Endothelial cell of umbilical vein (primary cell): ENCODE results near the gene NDUFV1. TPM values are rescaled to one million over a fixed set of nuclear protein-coding genes. Genes with fewer than 3 reads are reported as not detected.

Experiments
- BruUV-seq: library from RNA; stranded (reverse); fragments of 400-500 nt; replicated peaks from 2 replicates; lab custom pipeline; 2021; lab: Mats Ljungman, UMichigan
- CTCF ChIA-PET: fragments of 300-600, 350-600 bp; sonication (Branson Sonifier 250); formaldehyde crosslinking; loops from one replicate; lab custom pipeline; 2021; ENCODE audit warnings: antibody characterized with exemption, inconsistent platforms; lab: Charles Lee
- POLR2A ChIA-PET: fragments of 300-600, 350-600 bp; sonication (Branson Sonifier 250); formaldehyde crosslinking; loops from one replicate; lab custom pipeline; 2021; ENCODE audit warnings: antibody characterized with exemption, inconsistent platforms; lab: Charles Lee
- DNase-seq: peaks from one replicate; pipeline ENCODE4 v3.0.0-alpha.2; 2011; ENCODE audit warnings: low read depth, low spot score
- FAIRE-seq: peaks from 2 replicates; lab custom pipeline; 2011; peaks lifted over from hg19 to GRCh38; lab: Jason Lieb, UNC
- H2AFZ ChIP-seq: 2 replicates; pipeline ENCODE4 v1.6.0; 2012; ENCODE audit warnings: low read depth, low read length, control low read depth, inconsistent platforms
- H3K27ac ChIP-seq: 2 replicates; pipeline ENCODE4 v1.5.1; 2011; ENCODE audit warnings: low read depth, mild to moderate bottlenecking, control low read depth, low read length, moderate library complexity; ENCODE audit not compliant: insufficient read depth
- H3K27me3 ChIP-seq, 2 experiments: 2 replicates each; pipeline versions ENCODE4 v1.6.0 to v1.6.1; 2011; ENCODE audit warnings: low read length in 2 of 2, mixed read lengths in 1 of 2; ENCODE audit not compliant: control insufficient read depth in 2 of 2, insufficient read depth in 2 of 2
- H3K36me3 ChIP-seq, 2 experiments: 2 replicates in 1 of 2; 3 replicates in 1 of 2; pipeline ENCODE4 v1.5.1; 2011; ENCODE audit warnings: low read length in 2 of 2, mild to moderate bottlenecking in 1 of 2, moderate library complexity in 1 of 2; ENCODE audit not compliant: control insufficient read depth in 2 of 2, insufficient read depth in 2 of 2; ENCODE audit errors: extremely low read depth in 1 of 2
- H3K4me1 ChIP-seq: 3 replicates; pipeline ENCODE4 v1.5.1; 2011; ENCODE audit warnings: mild to moderate bottlenecking, low read length; ENCODE audit not compliant: control insufficient read depth, insufficient read depth; ENCODE audit errors: extremely low read depth
- H3K4me2 ChIP-seq: 2 replicates; pipeline ENCODE4 v1.6.1; 2011; ENCODE audit warnings: low read length, control low read depth, mixed read lengths; ENCODE audit not compliant: insufficient read depth
- H3K4me3 ChIP-seq, 3 experiments: fragments of 200-600 bp in 1 of 3; sonication (generic), shearing (Covaris generic) in 1 of 3; replicated peaks in 1 of 3; 2 replicates each; pipeline ENCODE4 v1.5.1; 2011 to 2016; ENCODE audit warnings: control low read depth in 3 of 3, low read length in 3 of 3, mild to moderate bottlenecking in 2 of 3, inconsistent platforms in 1 of 3, low read depth in 1 of 3, moderate library complexity in 1 of 3; ENCODE audit not compliant: insufficient read depth in 1 of 3
- H3K79me2 ChIP-seq: 2 replicates; pipeline ENCODE4 v1.6.0; 2012; ENCODE audit warnings: low read length, inconsistent platforms; ENCODE audit not compliant: control insufficient read depth, insufficient read depth
- H3K9ac ChIP-seq: replicated peaks from 2 replicates; pipeline ENCODE3; 2011; ENCODE audit warnings: low read length, control low read depth; ENCODE audit not compliant: insufficient read depth; ENCODE audit errors: extremely low read depth
- H3K9me1 ChIP-seq: replicated peaks from 3 replicates; pipeline ENCODE4 v1.6.0; 2011; ENCODE audit warnings: mild to moderate bottlenecking, low read length; ENCODE audit not compliant: control insufficient read depth, insufficient read depth; ENCODE audit errors: extremely low read depth
- H3K9me3 ChIP-seq: replicated peaks from 2 replicates; pipeline ENCODE4 v1.5.1; 2012; ENCODE audit warnings: low read length, inconsistent platforms; ENCODE audit not compliant: control insufficient read depth, insufficient read depth
- H4K20me1 ChIP-seq: replicated peaks from 2 replicates; pipeline ENCODE3; 2011; ENCODE audit warnings: mild to moderate bottlenecking, low read length; ENCODE audit not compliant: control insufficient read depth, insufficient read depth; ENCODE audit errors: extremely low read depth
- CTCF ChIP-seq, 2 donors: IDR thresholded peaks; 1 replicate in 1 of 2; 2 replicates in 1 of 2; pipeline ENCODE4 v1.5.1; 2011; ENCODE audit warnings: low read length in 2 of 2, mild to moderate bottlenecking in 2 of 2, moderate library complexity in 2 of 2, control low read depth in 1 of 2, inconsistent platforms in 1 of 2, low read depth in 1 of 2; ENCODE audit not compliant: insufficient read depth in 1 of 2; ENCODE audit errors: extremely low read depth in 1 of 2
- EZH2 ChIP-seq: IDR thresholded peaks from 2 replicates; pipeline ENCODE4 v1.6.1; 2012; ENCODE audit warnings: borderline replicate concordance, low read depth, mild to moderate bottlenecking, moderate library complexity, low read length, inconsistent platforms; ENCODE audit not compliant: severe bottlenecking
- FOS ChIP-seq: IDR thresholded peaks from 2 replicates; pipeline ENCODE4 v1.6.1; 2011; ENCODE audit warnings: mild to moderate bottlenecking, low read length, moderate library complexity, borderline replicate concordance; ENCODE audit not compliant: insufficient read depth
- GATA2 ChIP-seq: IDR thresholded peaks from 2 replicates; pipeline ENCODE4 v1.7.0; 2011; ENCODE audit warnings: low read depth, mild to moderate bottlenecking, moderate library complexity, mixed read lengths, low read length; ENCODE audit not compliant: insufficient read length, insufficient read depth
- JUN ChIP-seq: IDR thresholded peaks from 2 replicates; pipeline ENCODE4 v1.6.1; 2011; ENCODE audit warnings: borderline replicate concordance, low read depth; ENCODE audit not compliant: insufficient read length, insufficient read depth
- MAX ChIP-seq: IDR thresholded peaks from 2 replicates; pipeline ENCODE4 v1.6.1; 2011; ENCODE audit not compliant: insufficient read depth, insufficient read length
- MYC ChIP-seq: IDR thresholded peaks from one replicate; pipeline ENCODE4 v1.6.1; 2011; ENCODE audit warnings: mild to moderate bottlenecking, low read depth, low read length
- POLR2AphosphoS5 ChIP-seq: IDR thresholded peaks from 2 replicates; pipeline ENCODE4 v1.6.1; 2012; ENCODE audit warnings: low read depth, mild to moderate bottlenecking, control low read depth, low read length, moderate library complexity; ENCODE audit not compliant: insufficient read depth
- dilution Hi-C: fragments of 300-500 bp; cut with MboI; formaldehyde crosslinking; loops from one replicate; pipeline ENCODE4 v1.15.0; 2019; ENCODE audit warnings: low sequenced_read_pairs; ENCODE audit not compliant: extremely low pct_ligation_motif_present
- intact Hi-C: fragments of 100-400 bp; cut with micrococcal nuclease; formaldehyde crosslinking; loops from one replicate; pipeline ENCODE4 v1.10.0; 2022
- polyA plus RNA-seq, 4 experiments: library from polyadenylated mRNA; depleted of rRNA in 3 of 4; stranded (reverse) in 3 of 4; unstranded in 1 of 4; fragments of >200 nt; gene quantifications; 2 replicates each; pipeline versions ENCODE4 v1.2.1 to v1.2.3, GENCODE V29; 2011 to 2012; ENCODE audit warnings: missing spikeins in 1 of 4
- total RNA-seq: library from RNA; stranded (reverse); gene quantifications from 2 replicates; pipeline ENCODE4 v1.2.3, GENCODE V29; 2021

The NDUFV1 gene
- total and polyA plus RNA-seq, 2 donors (not counting 3 experiments of a cell fraction or from before 2014, with no cell fraction given), result 191 to 203 TPM

GRCh38 chr11:67611704-67612587, 5.2 kb downstream of the NDUFV1 start:
- Histone ChIP-seq H3K27me3 (peaks cover 6 to 13% of the 10 kb centered on the region in 2 experiments), H3K27ac (no peak overlapping the region), H3K4me1 (peaks cover 6% of the 10 kb centered on the region), H3K4me2 (no peak overlapping the region), H3K9me3 (no peaks in the 10 kb centered on the region), H2AFZ (no peak overlapping the region), H4K20me1 (no peaks in the 10 kb centered on the region), H3K9me1 (no peaks in the 10 kb centered on the region), H3K79me2 (peaks cover 10% of the 10 kb centered on the region), H3K9ac (no peak overlapping the region), H3K36me3 (peaks cover 3 to 22% of the 10 kb centered on the region in 2 experiments), H3K4me3 (no peak overlapping the region)
- DNase-seq, result no peak
- CTCF ChIA-PET, result interaction anchor here (6.8 kb wide), 1 partner anchor 17 kb away, joined by 98 read pairs; the partner anchor contains the start of gene NUDT8
- no peak for TF ChIP-seq GATA2
- no peak for TF ChIP-seq EZH2
- no peak for TF ChIP-seq MYC
- TF ChIP-seq JUN, result no peak
- TF ChIP-seq POLR2AphosphoS5, result no peak
- TF ChIP-seq CTCF (IDR thresholded peaks at IDR 0.05; ENCODE audit: extremely low read depth in 1 of 2, insufficient read depth in 1 of 2, low read depth in 1 of 2, low read length in 2 of 2), result no peak
- no peak for TF ChIP-seq FOS
- TF ChIP-seq MAX, result no peak
- intact Hi-C loops, result no loop called here
- POLR2A ChIA-PET, result no interaction called here
- no peak for FAIRE-seq
- no TSS peak for BruUV-seq
- dilution Hi-C loops, result no loop called here
